ENCODE results near the gene HOXD8. TPM values are rescaled to one million over a fixed set of nuclear protein-coding genes. Genes with fewer than 3 reads are reported as not detected.

The HOXD8 gene
- total RNA-seq, 1 donor from 2014 or later, result not detected

DNA sequence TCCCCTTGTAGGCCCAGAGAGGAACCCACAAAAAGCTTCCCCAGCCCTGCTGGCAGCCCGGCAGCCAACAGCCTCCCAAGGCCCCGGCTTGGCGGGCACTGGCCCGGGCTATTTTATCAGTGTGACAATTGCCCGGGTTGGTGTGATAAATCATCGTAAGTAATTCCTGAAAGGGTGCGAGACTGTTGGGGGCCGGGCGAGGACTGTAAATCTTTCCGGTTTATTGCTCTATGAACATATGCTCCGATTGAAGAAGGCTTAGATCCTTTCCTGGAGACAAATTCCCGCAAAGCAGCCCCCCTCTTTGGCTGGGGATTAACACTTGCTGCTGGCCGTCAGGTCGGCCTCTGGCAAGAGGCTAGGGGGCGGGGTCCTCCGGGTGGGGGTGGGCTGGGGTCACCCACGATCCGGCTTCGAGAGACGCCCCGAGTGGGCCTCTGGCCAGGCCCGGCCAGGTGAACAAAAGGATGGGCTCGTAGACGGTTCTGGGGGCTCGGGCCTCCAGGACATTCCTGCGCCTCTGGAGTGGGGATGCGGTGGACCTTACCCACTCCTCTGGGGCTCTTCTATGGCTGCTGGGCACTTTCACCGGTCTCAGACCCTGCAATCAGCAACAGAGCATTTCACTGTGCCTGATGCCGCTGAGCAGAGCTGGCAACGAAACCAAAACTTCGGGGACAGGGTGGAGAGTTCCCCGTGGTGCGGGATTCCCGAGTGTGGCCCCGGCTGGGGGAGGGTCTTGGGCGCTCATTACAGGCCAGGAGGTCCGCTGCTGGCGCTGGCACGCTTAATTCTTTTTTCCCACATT, 29.6 kb downstream of the HOXD8 start:
- peaks cover 3% of the 10 kb centered on the region for H3K9me3 Mint-ChIP-seq
- TF ChIP-seq, protein P1, sequence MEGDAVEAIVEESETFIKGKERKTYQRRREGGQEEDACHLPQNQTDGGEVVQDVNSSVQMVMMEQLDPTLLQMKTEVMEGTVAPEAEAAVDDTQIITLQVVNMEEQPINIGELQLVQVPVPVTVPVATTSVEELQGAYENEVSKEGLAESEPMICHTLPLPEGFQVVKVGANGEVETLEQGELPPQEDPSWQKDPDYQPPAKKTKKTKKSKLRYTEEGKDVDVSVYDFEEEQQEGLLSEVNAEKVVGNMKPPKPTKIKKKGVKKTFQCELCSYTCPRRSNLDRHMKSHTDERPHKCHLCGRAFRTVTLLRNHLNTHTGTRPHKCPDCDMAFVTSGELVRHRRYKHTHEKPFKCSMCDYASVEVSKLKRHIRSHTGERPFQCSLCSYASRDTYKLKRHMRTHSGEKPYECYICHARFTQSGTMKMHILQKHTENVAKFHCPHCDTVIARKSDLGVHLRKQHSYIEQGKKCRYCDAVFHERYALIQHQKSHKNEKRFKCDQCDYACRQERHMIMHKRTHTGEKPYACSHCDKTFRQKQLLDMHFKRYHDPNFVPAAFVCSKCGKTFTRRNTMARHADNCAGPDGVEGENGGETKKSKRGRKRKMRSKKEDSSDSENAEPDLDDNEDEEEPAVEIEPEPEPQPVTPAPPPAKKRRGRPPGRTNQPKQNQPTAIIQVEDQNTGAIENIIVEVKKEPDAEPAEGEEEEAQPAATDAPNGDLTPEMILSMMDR (IDR thresholded peaks at IDR 0.05), result no peak
- DNase-seq, result no peak
- ATAC-seq (ENCODE audit: low read depth), result no peak
- H3K27ac Mint-ChIP-seq, result no peak overlapping the region
- H3K36me3 Mint-ChIP-seq (ENCODE audit: low read depth), result no peaks in the 10 kb centered on the region
- intact Hi-C loops (cut with micrococcal nuclease), result loop anchor here (2.0 kb wide), 1 partner anchor 80 kb away; no protein-coding TSS in a partner anchor
- no peak overlapping the region for H3K4me3 Mint-ChIP-seq
- H3K4me1 Mint-ChIP-seq, result peaks cover 3% of the 10 kb centered on the region
- ChIA-PET CTCF (no interaction called here), POLR2A (no interaction called here)
- H3K27me3 Mint-ChIP-seq, result peaks cover 66% of the 10 kb centered on the region

DNA sequence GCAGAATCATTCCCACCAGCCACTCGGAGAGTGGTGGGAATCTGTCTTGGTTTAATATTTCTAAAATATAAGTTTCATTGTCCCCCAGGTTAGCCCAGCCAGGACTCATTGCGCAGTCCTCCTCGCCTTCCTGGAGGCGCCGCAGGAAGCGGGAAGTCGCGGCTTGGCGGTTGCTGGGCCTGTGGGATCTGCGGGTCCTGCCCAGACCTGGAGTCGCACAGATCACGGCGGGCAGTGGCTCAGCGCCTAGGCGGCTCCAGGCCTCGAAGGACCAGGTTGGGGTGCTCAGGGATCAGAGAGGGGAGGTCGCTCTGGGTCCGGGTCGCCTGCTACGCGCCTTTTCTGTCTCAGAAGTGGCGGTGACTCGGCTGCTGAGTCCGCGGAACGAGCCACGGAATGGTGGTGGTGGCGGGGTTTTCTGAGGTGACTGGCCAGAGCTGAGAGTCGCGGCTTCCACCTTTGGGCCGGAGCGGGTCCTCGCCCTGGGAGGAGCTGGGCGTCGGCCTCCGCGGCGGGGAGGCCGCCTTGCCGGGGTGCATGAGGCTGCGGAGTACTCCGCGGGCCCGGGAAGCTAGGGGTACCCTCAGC, 30.3 kb downstream of the HOXD8 start:
- Mint-ChIP-seq H3K4me3 (no peak overlapping the region), H3K36me3 (ENCODE audit: low read depth) (no peaks in the 10 kb centered on the region), H3K9me3 (peaks cover 5% of the 10 kb centered on the region), H3K4me1 (peaks cover 3% of the 10 kb centered on the region), H3K27ac (no peak overlapping the region), H3K27me3 (peaks cover 65% of the 10 kb centered on the region)
- ChIA-PET POLR2A (no interaction called here), CTCF (no interaction called here)
- no peak for ATAC-seq (ENCODE audit: low read depth)
- no peak for DNase-seq
- intact Hi-C loops (cut with micrococcal nuclease), result loop anchor here (2.0 to 10.0 kb wide), 2 partner anchors 81 to 1825 kb away; partner anchors contain the start of gene SP9
- TF ChIP-seq, protein P1 (IDR thresholded peaks at IDR 0.05), result no peak

- no peak for DNase-seq
- Mint-ChIP-seq H3K4me1 (peaks cover 3% of the 10 kb centered on the region), H3K36me3 (ENCODE audit: low read depth) (no peaks in the 10 kb centered on the region), H3K27me3 (peaks cover 63% of the 10 kb centered on the region), H3K4me3 (no peak overlapping the region), H3K27ac (no peak overlapping the region), H3K9me3 (peaks cover 5% of the 10 kb centered on the region)
- no peak for ATAC-seq (ENCODE audit: low read depth)
- TF ChIP-seq, protein P1 (IDR thresholded peaks at IDR 0.05), result no peak
- ChIA-PET CTCF (no interaction called here), POLR2A (no interaction called here)
- intact Hi-C loops (cut with micrococcal nuclease), result loop anchor here (10.0 kb wide), 1 partner anchor 1826 kb away; the partner anchor contains the start of gene SP9
Observed at GRCh38 chr2:176160251-176160985, 30.9 kb downstream of the HOXD8 start.

DNA sequence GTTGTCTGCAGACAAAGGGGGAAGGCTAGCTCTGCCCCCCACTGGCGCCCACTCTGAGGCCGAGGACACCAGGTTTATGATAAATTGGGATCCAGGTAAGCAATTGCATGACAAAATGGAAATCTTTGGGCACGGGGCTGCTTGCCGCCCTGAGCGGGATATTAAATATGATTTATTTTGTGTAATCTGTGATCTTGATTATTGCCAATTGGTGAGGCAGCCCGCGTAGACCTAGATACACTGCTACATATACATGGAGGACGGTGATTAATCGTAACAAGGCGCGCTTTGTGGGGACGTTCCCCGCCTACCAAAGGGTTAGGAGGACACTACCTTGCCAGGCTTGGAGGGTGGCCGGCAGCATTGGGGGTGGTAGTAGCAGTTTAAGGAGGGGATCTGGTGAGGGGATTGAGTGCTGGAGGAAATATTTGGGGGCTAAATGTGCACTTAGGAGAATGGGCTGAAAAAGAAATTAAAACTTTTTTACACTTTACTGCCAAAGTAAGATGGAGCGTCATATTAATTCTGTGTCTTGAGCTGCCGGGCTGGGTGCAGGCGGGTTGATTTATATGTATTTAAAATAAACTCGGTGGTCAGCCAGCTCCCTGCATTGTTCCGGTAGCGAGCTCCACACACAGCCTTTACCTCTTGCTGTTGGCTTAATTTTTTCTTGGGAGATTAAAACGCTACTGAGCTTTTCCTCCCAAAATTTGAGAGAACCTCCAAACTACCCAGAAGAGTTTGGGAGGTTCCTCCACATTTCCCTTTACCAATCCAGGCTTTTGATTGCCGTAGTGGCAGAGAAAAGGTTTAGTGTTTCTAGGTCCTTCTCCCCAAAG, 31.7 kb downstream of the HOXD8 start:
- DNase-seq (no peak), ATAC-seq (ENCODE audit: low read depth) (no peak)
- TF ChIP-seq, protein P1 (IDR thresholded peaks at IDR 0.05), result no peak
- ChIA-PET POLR2A (no interaction called here), CTCF (interaction anchor here (1.0 kb wide), 1 partner anchor 12 kb away, joined by 3 read pairs; no protein-coding TSS in a partner anchor)
- intact Hi-C loops (cut with micrococcal nuclease), result loop anchor here (10.0 kb wide), 1 partner anchor 1826 kb away; the partner anchor contains the start of gene SP9
- Mint-ChIP-seq H3K27ac (peak overlapping the region; percentile 3), H3K9me3 (peaks cover 5% of the 10 kb centered on the region), H3K27me3 (peaks cover 64% of the 10 kb centered on the region), H3K4me3 (no peak overlapping the region), H3K4me1 (peaks cover 3% of the 10 kb centered on the region), H3K36me3 (ENCODE audit: low read depth) (no peaks in the 10 kb centered on the region)
